ENCODE data around the gene ANKRD39. TPM values are rescaled to one million over a fixed set of nuclear protein-coding genes. Genes with fewer than 3 reads are reported as not detected.

Gene ANKRD39
- total and polyA plus RNA-seq, 2 of the 4 experiments (the other 2 are of a cell fraction) = 12.5 to 17.0 TPM

DNA sequence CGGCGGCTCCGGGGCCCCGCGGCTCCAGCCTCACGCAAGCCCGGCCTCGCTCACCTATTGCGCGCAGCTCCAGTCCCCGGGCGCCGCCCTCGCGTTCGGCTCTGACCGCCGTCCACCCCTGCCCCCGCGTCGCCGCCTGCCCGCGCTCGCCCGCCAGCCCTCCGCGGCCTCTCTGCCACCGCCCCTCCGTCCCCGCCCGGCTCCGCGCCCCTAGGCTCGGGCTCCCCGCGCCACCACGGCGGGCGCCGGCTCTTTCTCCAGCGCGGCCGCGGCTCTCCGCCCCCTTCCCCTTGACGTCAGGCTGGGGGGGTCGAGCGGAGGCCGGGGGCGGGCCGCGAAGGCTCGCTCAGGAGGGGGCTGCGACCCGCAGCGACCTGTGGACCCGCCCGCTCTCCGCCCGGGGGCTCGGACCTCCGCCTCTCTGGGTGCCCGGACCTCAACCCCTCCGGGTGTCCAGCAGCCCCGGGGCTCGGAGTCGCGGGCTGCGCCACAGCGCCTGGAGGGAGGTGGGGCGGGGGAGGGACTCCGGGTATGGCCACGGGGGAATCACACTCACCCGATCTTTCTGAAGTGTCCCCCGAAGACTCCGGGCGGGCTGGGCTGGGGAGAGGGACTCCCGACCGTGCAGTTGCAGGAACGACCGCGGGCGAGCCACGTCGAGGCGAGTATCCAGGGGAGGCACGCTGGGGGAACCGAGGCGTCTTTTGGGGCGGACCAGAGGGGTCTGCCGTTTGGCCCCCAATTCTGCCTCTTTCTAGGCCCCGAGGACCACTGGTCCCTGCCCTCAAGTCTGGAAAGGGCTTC lies 12.2 kb upstream of the ANKRD39 start, which contains the start of gene SEMA4C:
TSS of gene SEMA4C (minus strand) at position 259 of the 804 bp plus-strand sequence. CDS start 2,194 bp downstream, outside the sequence.
- peak within 1 kb of the TSS; percentile 88 for H3K27ac ChIP-seq (ENCODE audit: insufficient read depth, low read length)
- ChIA-PET CTCF (no interaction called here), POLR2A (ENCODE audit: unreplicated experiment) (no interaction called here)
- H3K14ac ChIP-seq (replicated peaks; ENCODE audit: low read depth, low read length) = peak within 1 kb of the TSS; percentile 88; the same call in 1 of the 2 replicates
- DNase-seq (no peak), ATAC-seq (ENCODE audit: low read depth) (peak; percentile 41)
- H2BK120ac ChIP-seq (ENCODE audit: low read depth, low read length) = peak within 1 kb of the TSS; percentile 46; the same call in 1 of the 2 replicates
- peak within 1 kb of the TSS; percentile 70; the same call in 1 of the 2 replicates for H2AK5ac ChIP-seq (ENCODE audit: low read depth, low read length)
- peak within 1 kb of the TSS; percentile 52 for H3K4me2 ChIP-seq (ENCODE audit: low read depth, low read length)
- peak within 1 kb of the TSS; percentile 1; the same call in 1 of the 2 replicates for H4K5ac ChIP-seq (ENCODE audit: low read depth, low read length)
- no TSS peak for BruUV-seq (replicated peaks)
- in situ Hi-C loops (cut with MboI; ENCODE audit: low sequenced_read_pairs) = loop anchor here (25.0 kb wide), 1 partner anchor 242 kb away; the partner anchor contains the start of gene ANKRD36
- no peak within 1 kb of the TSS for H3K56ac ChIP-seq (ENCODE audit: extremely low read depth, insufficient read depth, low read length)
- TF ChIP-seq POLR2A (IDR thresholded peaks at IDR 0.05; ENCODE audit: low read depth, low read length) (peak; percentile 40), SMC3 (IDR thresholded peaks at IDR 0.05; ENCODE audit: low read depth, low read length) (no peak), MAZ (IDR thresholded peaks at IDR 0.05; ENCODE audit: borderline replicate concordance, low read depth, low read length) (peak; percentile 83; the same call in 1 of the 2 replicates), MAFK (IDR thresholded peaks at IDR 0.05; ENCODE audit: low read depth, low read length) (no peak)
- peak within 1 kb of the TSS; percentile 100 for H2AK9ac ChIP-seq (replicated peaks; ENCODE audit: low read depth, low read length, poor library complexity)
- no peaks in the 10 kb centered on the region for H3K27me3 ChIP-seq (ENCODE audit: control insufficient read depth, insufficient read depth, low read length)
- peaks cover 7% of the 10 kb centered on the region; the same call in 1 of the 2 replicates for H3K4me1 ChIP-seq (ENCODE audit: control insufficient read depth, insufficient read depth, low read length)
- H4K91ac ChIP-seq (ENCODE audit: insufficient read depth, low read depth, low read length) = peak within 1 kb of the TSS; percentile 84
- H4K8ac ChIP-seq (ENCODE audit: low read depth in 2 of 2, low read length in 2 of 2) = peak within 1 kb of the TSS; percentile 52 to 76; a peak in 2 of 4 replicates
- no peaks in the 10 kb centered on the region; the same call in 1 of the 2 replicates for H3K9me1 ChIP-seq (ENCODE audit: insufficient read depth, low read length)
- H4K20me1 ChIP-seq (ENCODE audit: insufficient read depth, low read length) = peaks cover 30% of the 10 kb centered on the region
- no peak within 1 kb of the TSS for H2BK15ac ChIP-seq (ENCODE audit: low read depth, low read length)
- H3K18ac ChIP-seq (ENCODE audit: low read depth, low read length) = peak within 1 kb of the TSS; percentile 53; the same call in 1 of the 2 replicates
- H3K23ac ChIP-seq (ENCODE audit: low read depth, low read length) = no peak within 1 kb of the TSS
- dilution Hi-C loops (cut with HindIII; ENCODE audit: low sequenced_read_pairs, unreplicated experiment) = no loop called here
- H3K79me1 ChIP-seq (ENCODE audit: low read depth in 1 of 2, low read length in 2 of 2) = peaks cover 5 to 35% of the 10 kb centered on the region in 2 experiments
- peak within 1 kb of the TSS; percentile 87 for H3K4me3 ChIP-seq (ENCODE audit: insufficient read depth, low read depth, low read length)
- no peak within 1 kb of the TSS for H2BK20ac ChIP-seq (ENCODE audit: low read depth, low read length)
- intact Hi-C loops (cut with micrococcal nuclease) = loop anchor here (1.0 kb wide), 1 partner anchor 81 kb away; no protein-coding TSS in a partner anchor
- WGBS, 2 experiments (ENCODE audit: extremely low coverage in 2 of 2, insufficient read length in 1 of 2) = 3% methylated on average over 42 of the region's 93 CpGs; no CpG with 5 or more reads in 1 of the 2 experiments
- H2AFZ ChIP-seq (replicated peaks; ENCODE audit: low read length, poor library complexity) = peak within 1 kb of the TSS; percentile 98
- peak within 1 kb of the TSS; percentile 89 for H2BK5ac ChIP-seq (ENCODE audit: low read depth, low read length, poor library complexity, severe bottlenecking)
- peak within 1 kb of the TSS; percentile 94 for H3K4ac ChIP-seq (ENCODE audit: low read depth, low read length)
- peak within 1 kb of the TSS; percentile 94 for H3K9ac ChIP-seq (ENCODE audit: low read depth, low read length)
- peaks cover 22% of the 10 kb centered on the region for H3K36me3 ChIP-seq (ENCODE audit: control insufficient read depth, insufficient read depth, low read length)
- H3K9me3 ChIP-seq (ENCODE audit: control insufficient read depth, insufficient read depth, low read length) = no peaks in the 10 kb centered on the region

Measured in IMR-90 (cell line).